ENCODE data around the gene TMEM126B.

DNA sequence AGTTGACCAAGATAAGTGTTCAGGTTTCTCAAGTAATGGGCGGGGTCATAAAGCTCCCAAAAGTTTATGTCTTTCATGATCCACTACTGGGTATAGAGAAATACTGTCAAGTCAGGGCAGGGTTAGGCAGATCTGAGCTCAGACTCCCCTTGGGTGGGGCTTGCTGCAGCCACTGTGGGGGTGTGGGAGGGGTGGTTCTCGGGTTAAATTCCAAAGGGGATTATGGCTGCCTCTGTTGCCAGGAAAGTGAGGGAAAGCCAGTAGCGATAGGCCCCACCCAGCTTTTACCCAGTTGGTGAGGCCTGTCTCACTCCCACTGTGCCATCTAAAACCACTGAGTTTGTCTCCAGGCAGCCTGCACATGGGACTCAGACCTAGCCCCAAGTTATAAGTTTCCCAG is 39.0 kb upstream of the TMEM126B start:
- TF ChIP-seq CTCF (IDR thresholded peaks at IDR 0.05; ENCODE audit: extremely low read depth in 1 of 2, insufficient read depth in 1 of 2, low read depth in 1 of 2, low read length in 2 of 2) (no peak), EZH2 (IDR thresholded peaks at IDR 0.05; ENCODE audit: borderline replicate concordance, low read depth, low read length, severe bottlenecking) (no peak), POLR2AphosphoS5 (IDR thresholded peaks at IDR 0.05; ENCODE audit: insufficient read depth, low read depth, low read length) (no peak), POLR2A (IDR thresholded peaks at IDR 0.05; ENCODE audit: low read depth, low read length) (no peak), MAX (IDR thresholded peaks at IDR 0.05; ENCODE audit: insufficient read depth, insufficient read length) (no peak), GATA2 (IDR thresholded peaks at IDR 0.05; ENCODE audit: insufficient read depth, insufficient read length, low read depth, low read length) (no peak)

All from endothelial cell of umbilical vein (primary cell).